Measurements from ENCODE around the gene NECTIN2.
"Not testable (repeated sequence)": the region's sequence is repeated elsewhere in the genome, so short reads cannot be mapped to it uniquely, and the experiment has no call there.

NECTIN2 gene

GRCh38 chr19:44814517-44814916 lies 31.6 kb upstream of the NECTIN2 start:
- in situ Hi-C loops (cut with HindIII; ENCODE audit: low sequenced_read_pairs), result no loop called here

DNA sequence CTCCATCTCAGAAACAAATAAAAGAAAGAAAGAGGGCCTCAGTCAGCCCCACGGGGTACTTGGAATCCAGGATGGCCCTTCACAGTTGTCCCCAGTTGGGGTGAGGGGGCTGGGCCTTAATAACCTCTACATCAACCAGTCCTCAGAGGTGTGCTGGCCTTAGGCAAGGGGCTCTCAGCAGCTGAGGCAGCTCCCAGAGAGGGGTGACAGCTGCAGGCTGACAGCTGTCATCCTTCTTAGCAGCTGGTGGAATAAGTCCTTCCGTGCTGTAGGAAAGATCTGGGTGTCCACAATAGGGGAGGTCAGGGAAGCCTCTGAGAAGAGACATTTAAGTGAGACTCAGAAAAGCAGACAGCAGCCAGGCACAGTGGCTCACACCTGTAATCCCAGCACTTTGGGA lies 29.8 kb upstream of the NECTIN2 start:
- in situ Hi-C loops (cut with HindIII; ENCODE audit: low sequenced_read_pairs), result no loop called here

GRCh38 chr19:44817725-44818465 lies 28.2 kb upstream of the NECTIN2 start:
- in situ Hi-C loops (cut with HindIII; ENCODE audit: low sequenced_read_pairs), result no loop called here

DNA sequence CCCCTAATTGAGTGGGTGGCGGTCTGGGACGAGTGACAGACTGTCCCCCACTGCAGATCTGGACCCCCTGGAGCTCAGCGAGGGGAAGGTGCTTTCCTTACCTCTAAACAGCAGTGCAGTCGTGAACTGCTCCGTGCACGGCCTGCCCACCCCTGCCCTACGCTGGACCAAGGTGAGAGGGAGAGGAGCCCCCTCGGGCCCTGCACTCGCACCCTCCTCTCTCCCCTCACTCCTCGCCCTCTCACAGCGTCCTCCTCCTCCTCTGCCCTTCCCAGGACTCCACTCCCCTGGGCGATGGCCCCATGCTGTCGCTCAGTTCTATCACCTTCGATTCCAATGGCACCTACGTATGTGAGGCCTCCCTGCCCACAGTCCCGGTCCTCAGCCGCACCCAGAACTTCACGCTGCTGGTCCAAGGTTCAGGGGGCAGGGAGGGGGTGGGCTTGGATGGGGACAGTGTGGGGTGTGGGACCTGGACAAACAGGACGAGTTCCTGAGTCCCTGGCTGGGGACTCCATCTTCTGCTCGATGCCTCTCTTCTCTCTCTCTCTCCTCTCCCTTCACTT lies 27.5 kb upstream of the NECTIN2 start:
- in situ Hi-C loops (cut with HindIII; ENCODE audit: low sequenced_read_pairs), result no loop called here

DNA sequence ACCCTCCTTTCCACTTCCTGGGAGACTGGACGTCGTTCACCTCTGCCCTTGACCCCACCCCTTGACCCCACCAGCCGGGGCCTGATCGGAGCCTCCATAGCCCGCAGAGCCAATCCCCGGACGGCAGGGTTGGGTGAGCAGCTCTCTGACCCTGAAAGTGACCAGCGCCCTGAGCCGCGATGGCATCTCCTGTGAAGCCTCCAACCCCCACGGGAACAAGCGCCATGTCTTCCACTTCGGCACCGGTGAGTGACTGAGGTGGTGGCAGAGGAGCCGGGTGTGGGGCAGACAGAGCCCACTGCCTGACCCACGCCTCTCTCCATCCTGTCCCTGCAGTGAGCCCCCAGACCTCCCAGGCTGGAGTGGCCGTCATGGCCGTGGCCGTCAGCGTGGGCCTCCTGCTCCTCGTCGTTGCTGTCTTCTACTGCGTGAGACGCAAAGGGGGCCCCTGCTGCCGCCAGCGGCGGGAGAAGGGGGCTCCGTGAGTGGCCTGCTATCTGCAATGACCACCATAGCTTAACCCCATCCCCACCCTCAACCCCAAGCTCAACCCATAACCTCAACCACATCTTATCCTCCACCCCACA lies 26.8 kb upstream of the NECTIN2 start:
- in situ Hi-C loops (cut with HindIII; ENCODE audit: low sequenced_read_pairs), result no loop called here

DNA sequence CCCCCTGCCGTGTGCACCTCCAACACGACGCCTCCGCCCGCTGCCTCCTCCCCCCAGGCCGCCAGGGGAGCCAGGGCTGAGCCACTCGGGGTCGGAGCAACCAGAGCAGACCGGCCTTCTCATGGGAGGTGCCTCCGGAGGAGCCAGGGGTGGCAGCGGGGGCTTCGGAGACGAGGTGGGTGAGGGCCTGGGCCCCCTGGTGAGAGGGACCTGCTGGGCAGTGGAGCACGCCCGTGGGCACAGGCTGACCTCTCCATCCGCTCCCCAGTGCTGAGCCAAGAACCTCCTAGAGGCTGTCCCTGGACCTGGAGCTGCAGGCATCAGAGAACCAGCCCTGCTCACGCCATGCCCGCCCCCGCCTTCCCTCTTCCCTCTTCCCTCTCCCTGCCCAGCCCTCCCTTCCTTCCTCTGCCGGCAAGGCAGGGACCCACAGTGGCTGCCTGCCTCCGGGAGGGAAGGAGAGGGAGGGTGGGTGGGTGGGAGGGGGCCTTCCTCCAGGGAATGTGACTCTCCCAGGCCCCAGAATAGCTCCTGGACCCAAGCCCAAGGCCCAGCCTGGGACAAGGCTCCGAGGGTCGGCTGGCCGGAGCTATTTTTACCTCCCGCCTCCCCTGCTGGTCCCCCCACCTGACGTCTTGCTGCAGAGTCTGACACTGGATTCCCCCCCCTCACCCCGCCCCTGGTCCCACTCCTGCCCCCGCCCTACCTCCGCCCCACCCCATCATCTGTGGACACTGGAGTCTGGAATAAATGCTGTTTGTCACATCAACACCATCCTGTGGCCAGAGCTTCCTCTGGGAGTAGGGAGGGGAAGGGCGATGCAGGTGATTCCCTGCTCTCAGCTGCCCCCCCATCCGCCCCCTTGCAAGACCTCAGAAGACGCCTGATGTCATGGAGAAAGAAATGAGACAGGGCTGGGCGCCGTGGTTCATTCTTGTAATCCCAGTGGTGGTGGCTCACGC lies 25.2 kb upstream of the NECTIN2 start:
- in situ Hi-C loops (cut with HindIII; ENCODE audit: low sequenced_read_pairs), result no loop called here

DNA sequence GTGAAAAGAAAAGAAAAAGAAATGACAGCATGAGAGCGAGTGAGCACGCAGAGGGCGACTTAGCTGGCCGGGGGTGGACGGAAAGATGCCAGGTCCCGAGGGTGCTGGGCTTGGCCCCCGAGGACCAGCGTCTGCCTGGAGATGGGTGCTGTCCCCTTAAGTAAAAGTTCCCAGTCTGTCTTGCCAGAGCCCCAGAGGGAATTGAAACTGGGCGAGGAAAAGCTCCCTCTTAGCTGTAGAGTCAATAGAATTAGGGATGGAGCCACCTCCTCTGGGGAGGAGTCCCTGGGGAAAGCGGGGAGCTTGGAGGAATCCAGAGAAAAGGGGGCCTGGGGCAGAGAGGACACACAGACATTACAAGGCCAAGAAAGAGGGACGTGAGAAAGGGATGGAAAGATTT lies 23.9 kb upstream of the NECTIN2 start:
- in situ Hi-C loops (cut with HindIII; ENCODE audit: low sequenced_read_pairs), result no loop called here

DNA sequence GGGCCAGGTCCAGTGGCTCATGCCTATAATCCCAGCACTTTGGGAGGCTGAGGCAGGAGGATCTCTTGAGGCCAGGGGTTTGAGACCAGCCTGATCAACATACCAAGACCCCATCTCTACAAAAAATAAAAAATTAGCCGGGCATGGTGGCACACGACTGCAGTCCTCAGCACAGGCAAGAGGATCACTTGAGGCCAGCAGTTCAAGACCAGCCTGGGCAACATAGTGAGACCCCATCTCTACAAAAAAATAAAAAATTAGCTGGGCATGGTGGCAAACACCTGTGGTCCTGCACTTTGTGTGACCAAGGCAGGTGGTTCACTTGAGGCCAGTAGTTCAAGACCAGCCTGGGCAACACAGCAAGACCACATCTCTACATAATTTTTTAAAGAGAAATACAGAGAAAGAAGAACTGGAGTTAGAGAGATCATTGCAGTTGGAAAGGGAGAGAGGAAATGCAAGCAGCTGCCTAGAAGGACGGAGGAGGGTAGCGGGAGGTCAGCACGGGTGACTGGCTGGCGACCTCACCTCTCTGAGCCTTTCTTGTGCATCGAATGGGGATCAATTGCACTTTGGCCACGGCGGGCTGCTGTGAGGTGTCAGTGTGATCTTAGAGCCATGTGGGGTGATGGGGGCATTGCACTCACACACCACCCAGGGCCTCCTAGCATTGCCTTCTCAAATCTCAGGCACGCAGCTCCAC lies 23.3 kb upstream of the NECTIN2 start:
- in situ Hi-C loops (cut with HindIII; ENCODE audit: low sequenced_read_pairs), result no loop called here

DNA sequence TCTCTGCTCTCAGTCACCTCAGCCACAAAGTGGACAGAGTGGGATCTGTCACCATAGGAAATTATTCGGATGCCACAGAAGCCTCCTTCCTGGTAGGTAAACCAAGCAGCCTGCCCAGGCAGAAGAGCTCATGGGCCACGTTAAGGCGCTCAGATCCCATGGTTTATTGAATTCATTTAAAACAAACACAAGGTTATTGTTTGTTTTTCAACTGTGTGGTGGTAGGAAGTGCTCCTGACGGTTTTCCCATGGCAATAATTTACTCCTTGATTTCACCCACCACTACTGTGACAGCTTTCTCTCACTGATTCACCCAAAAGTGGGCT lies 22.8 kb upstream of the NECTIN2 start:
- in situ Hi-C loops (cut with HindIII; ENCODE audit: low sequenced_read_pairs), result no loop called here

GRCh38 chr19:44824761-44825160 lies 21.3 kb upstream of the NECTIN2 start:
- in situ Hi-C loops (cut with HindIII; ENCODE audit: low sequenced_read_pairs), result no loop called here

GRCh38 chr19:44832875-44833274 lies 13.2 kb upstream of the NECTIN2 start:
- in situ Hi-C loops (cut with HindIII; ENCODE audit: low sequenced_read_pairs), result not testable (repeated sequence)

- in situ Hi-C loops (cut with HindIII; ENCODE audit: low sequenced_read_pairs), result not testable (repeated sequence)
Observed at GRCh38 chr19:44834399-44834798, 11.7 kb upstream of the NECTIN2 start.

DNA sequence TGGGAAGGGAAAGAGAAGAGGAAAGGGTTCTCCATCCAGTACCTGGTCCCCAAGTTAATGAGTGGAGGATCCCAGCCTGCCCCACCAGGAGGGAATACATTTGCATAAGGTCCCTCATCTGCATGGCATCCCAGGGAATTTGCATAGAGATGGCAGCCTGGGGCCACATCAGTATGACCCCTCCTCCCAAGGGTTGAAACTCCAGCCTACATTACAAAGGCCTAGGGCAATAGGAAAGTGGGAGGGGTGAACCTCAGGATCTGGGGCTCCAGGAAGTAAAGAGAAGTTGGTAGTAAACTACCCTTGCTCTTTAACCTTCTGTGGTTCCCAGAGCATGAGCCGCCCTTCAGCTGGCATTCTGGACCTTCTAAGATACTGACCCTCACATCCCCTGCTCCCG lies 6.8 kb upstream of the NECTIN2 start:
- in situ Hi-C loops (cut with HindIII; ENCODE audit: low sequenced_read_pairs), result loop anchor here (5.0 kb wide), 3 partner anchors 42 to 122 kb away; no protein-coding TSS in a partner anchor

DNA sequence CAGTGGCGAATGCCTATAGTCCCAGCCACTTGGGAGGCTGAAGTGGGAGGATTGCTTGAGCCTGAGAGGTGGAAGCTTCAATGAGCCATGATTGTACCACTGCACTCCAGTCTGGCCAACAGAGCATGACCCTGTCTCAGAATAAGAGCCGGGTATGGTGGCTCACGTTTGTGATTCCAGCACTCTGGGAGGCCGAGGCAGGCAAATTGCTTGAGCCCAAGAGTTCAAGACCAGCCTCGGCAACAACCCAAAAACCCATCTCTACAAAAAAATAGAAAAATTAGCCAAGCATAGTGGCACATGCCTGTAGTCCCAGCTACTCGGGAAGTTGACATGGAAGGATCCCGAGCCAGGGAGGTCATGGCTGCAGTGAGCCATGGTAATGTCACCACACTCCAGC lies 5.3 kb upstream of the NECTIN2 start:
- in situ Hi-C loops (cut with HindIII; ENCODE audit: low sequenced_read_pairs), result no loop called here

- in situ Hi-C loops (cut with HindIII; ENCODE audit: low sequenced_read_pairs), result no loop called here
Observed at GRCh38 chr19:44841231-44841630, 4.9 kb upstream of the NECTIN2 start.

DNA sequence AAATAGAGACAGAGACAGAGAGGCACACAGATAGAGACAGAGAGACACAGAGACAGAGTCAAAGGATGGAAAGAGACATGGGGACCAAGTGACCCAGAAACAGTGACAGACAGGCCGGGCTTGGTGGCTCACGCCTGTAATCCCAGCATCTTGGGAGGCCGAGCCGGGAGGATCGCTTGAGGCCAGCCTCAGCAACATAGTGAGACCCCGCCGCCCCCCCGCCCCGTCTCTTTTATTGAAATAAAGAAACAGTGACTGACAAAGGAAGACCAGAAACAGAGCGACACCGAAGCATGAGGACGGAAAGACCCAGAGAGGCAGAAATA lies 848 bp upstream of the NECTIN2 start:
- in situ Hi-C loops (cut with HindIII; ENCODE audit: low sequenced_read_pairs), result no loop called here

DNA sequence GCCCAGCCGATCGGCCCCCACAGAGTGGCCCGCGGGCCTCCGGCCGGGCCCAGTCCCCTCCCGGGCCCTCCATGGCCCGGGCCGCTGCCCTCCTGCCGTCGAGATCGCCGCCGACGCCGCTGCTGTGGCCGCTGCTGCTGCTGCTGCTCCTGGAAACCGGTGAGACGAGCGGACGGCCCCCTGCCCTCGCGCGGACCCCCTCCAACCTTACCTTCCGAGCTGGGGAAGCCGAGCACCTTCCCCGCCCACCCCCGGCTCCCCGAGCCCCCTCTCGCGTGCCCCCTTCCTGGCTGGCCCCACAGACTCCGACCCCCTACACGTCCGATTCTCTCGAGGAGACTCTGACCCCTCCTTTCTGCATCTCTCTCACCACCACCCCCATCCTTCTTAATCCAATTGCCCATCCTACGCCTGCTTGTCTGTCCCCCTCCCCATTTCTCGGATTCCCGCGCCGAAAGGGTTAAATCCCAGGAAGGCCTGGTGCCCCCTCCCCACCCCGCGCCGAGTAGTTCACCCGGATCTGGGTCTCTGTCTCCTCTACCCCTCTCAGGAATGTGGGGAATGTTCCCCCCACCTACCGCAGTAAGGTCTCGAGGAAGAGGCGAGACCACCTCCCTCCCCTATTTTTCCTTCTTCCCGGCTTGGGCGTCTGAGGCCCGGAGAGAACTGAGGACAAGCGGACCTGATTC lies 502 bp downstream of the NECTIN2 start:
- in situ Hi-C loops (cut with HindIII; ENCODE audit: low sequenced_read_pairs), result no loop called here

- in situ Hi-C loops (cut with HindIII; ENCODE audit: low sequenced_read_pairs), result no loop called here
Observed at GRCh38 chr19:44847144-44848035, 1.3 kb downstream of the NECTIN2 start.

DNA sequence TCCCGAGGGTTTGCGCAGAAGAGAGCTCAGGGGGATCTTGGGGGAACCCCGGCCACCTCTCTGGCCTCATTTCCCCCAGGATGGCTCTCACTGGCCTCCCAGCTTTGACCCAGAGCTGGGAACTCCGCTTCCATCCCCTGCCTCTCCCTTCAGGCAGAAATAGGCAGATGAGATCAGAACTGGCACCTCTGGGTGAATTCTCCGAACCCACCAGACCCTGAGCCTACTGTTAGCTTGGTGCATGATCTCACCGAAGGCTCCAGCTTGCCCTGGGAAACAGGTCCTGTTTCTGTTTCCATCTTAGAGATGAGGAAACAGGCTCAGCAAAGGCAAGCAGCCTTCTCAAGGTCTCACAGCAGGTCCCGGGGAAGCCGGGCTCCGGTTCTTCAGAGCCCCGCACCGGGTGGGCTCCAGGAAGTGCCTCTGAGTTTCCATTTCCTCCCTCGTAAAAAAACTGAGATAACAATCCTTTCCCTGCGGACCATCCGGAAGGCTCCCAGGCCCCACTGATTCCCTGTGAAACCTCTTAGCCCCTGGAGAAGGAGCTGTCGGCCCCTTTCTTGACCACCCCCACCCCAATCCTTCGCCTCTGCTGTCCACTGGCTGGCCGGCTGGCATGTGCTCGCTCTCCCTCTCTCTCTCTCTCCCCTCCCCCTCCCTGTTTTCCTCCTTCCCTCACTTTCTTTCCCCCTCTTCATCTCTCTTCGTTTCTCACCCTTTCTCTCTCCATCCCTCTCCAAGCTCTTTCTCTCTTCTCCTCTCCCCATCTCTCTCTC lies 2.1 kb downstream of the NECTIN2 start:
- in situ Hi-C loops (cut with HindIII; ENCODE audit: low sequenced_read_pairs), result no loop called here
